A549 (cell line): ENCODE data around the gene RBM44. TPM values are rescaled to one million over a fixed set of nuclear protein-coding genes. Genes with fewer than 3 reads are reported as not detected.
A peak's percentile ranks its signal among the peaks of the same experiment; 100 is the strongest.

Source experiments
- ATAC-seq, 2 experiments: fragments of 200-7000 bp in 1 of 2; fragments of >200 bp in 1 of 2; cut with Nextera tagmentation in 1 of 2; cut with Tn5 transposase in 1 of 2; 3 replicates each; pipeline versions ENCODE4 v1.8.0 to v1.9.1; 2018 to 2020; ENCODE audit warnings: mild to moderate bottlenecking in 1 of 2, moderate library complexity in 1 of 2
- CTCF ChIA-PET: fragments of 300-600 bp; sonication (Branson Sonifier 250); formaldehyde crosslinking; extraction: SDS; loops from one replicate; lab custom pipeline; 2021; ENCODE audit warnings: antibody characterized with exemption, inconsistent platforms; lab: Yijun Ruan, JAX
- POLR2A ChIA-PET: fragments of 350-600 bp; formaldehyde crosslinking; extraction: SDS; loops from one replicate; lab custom pipeline; 2021; ENCODE audit warnings: antibody characterized with exemption, inconsistent platforms; lab: Yijun Ruan, JAX
- DNase-seq, 2 experiments: peaks; one replicate each; pipeline versions ENCODE4 v3.0.0 to v3.0.0-alpha.2; 2011 to 2016; ENCODE audit warnings: low read depth in 1 of 2, low spot score in 1 of 2
- FAIRE-seq: peaks from 2 replicates; lab custom pipeline; 2011; peaks lifted over from hg19 to GRCh38; lab: Jason Lieb, UNC
- H3K27ac ChIP-seq, 2 experiments: fragments of >200 bp; sonication (Bioruptor Twin); formaldehyde crosslinking; 3 replicates each; pipeline ENCODE4 v1.5.1; 2016 to 2017
- H3K4me1 ChIP-seq: fragments of >200 bp; sonication (Bioruptor Twin); formaldehyde crosslinking; 3 replicates; pipeline ENCODE4 v1.6.1; 2016
- H3K4me2 ChIP-seq: fragments of >200 bp; sonication (Bioruptor Twin); formaldehyde crosslinking; 3 replicates; pipeline ENCODE4 v1.6.1; 2016
- H3K4me3 ChIP-seq: fragments of >200 bp; sonication (Bioruptor Twin); formaldehyde crosslinking; 3 replicates; pipeline ENCODE4 v1.5.1; 2016
- H3K9me3 ChIP-seq: fragments of >200 bp; sonication (Bioruptor Twin); formaldehyde crosslinking; 3 replicates; pipeline ENCODE4 v1.6.1; 2016
- CBX2 ChIP-seq: fragments of 200-600 bp; sonication (generic); IDR thresholded peaks from 2 replicates; pipeline ENCODE4 v1.6.1; 2016; ENCODE audit warnings: low read depth, mild to moderate bottlenecking, borderline replicate concordance
- CTCF ChIP-seq: fragments of >200 bp; sonication (Bioruptor Twin); formaldehyde crosslinking; IDR thresholded peaks from 3 replicates; pipeline ENCODE4 v1.5.1; 2016
- EHMT2 ChIP-seq: fragments of 200-600 bp; sonication (generic); IDR thresholded peaks from 2 replicates; pipeline ENCODE4 v1.6.1; 2016; ENCODE audit warnings: antibody characterized with exemption, low read depth, mild to moderate bottlenecking, moderate library complexity
- EP300 ChIP-seq, 2 experiments: fragments of >200 bp; sonication (Bioruptor Twin); formaldehyde crosslinking; IDR thresholded peaks; 2 replicates in 1 of 2; 3 replicates in 1 of 2; pipeline ENCODE4 v1.6.1; 2016 to 2017
- FOSB ChIP-seq: fragments of 250-450 bp; sonication (Bioruptor Pico); IDR thresholded peaks from 2 replicates; pipeline ENCODE4 v1.5.0; 2020; ENCODE audit warnings: mild to moderate bottlenecking, moderate library complexity
- FOXS1 ChIP-seq: fragments of 250-450 bp; sonication (Bioruptor Pico); IDR thresholded peaks from 2 replicates; pipeline ENCODE4 v1.5.0; 2020; ENCODE audit warnings: mild to moderate bottlenecking, moderate library complexity
- HDAC2 ChIP-seq: fragments of 200-600 bp; sonication (generic); IDR thresholded peaks from 2 replicates; pipeline ENCODE4 v1.6.1; 2016
- HEYL ChIP-seq: fragments of 250-450 bp; sonication (Bioruptor Pico); IDR thresholded peaks from 2 replicates; pipeline ENCODE4 v1.8.0; 2021; ENCODE audit warnings: mild to moderate bottlenecking, moderate library complexity
- JUNB ChIP-seq: fragments of >200 bp; sonication (Bioruptor Twin); formaldehyde crosslinking; IDR thresholded peaks from 2 replicates; pipeline ENCODE4 v1.6.1; 2016
- KDM5A ChIP-seq: fragments of 200-600 bp; sonication (generic); IDR thresholded peaks from 2 replicates; pipeline ENCODE4 v1.6.1; 2016; ENCODE audit warnings: antibody characterized with exemption, mild to moderate bottlenecking
- MAFK ChIP-seq: fragments of 450-650 bp; IDR thresholded peaks from 2 replicates; pipeline ENCODE4 v1.6.1; 2014; ENCODE audit not compliant: partially characterized antibody
- NFE2L2 ChIP-seq: fragments of 150-350 bp; conservative IDR thresholded peaks from 2 replicates; pipeline ENCODE4 v1.6.1; 2014; ENCODE audit warnings: low read length
- POLR2AphosphoS2 ChIP-seq: conservative IDR thresholded peaks from 2 replicates; pipeline ENCODE4 v1.6.1; 2012; ENCODE audit warnings: low read length, improper control_type of control experiment, inconsistent platforms
- RARB ChIP-seq: fragments of 250-450 bp; sonication (Bioruptor Pico); IDR thresholded peaks from 2 replicates; pipeline ENCODE4 v1.8.0; 2021; ENCODE audit warnings: mild to moderate bottlenecking, moderate library complexity
- RCOR1 ChIP-seq: fragments of 150-350 bp; IDR thresholded peaks from 2 replicates; pipeline ENCODE4 v1.6.1; 2014; ENCODE audit warnings: antibody characterized with exemption, low read length, low read depth
- RFX5 ChIP-seq: fragments of 450-650 bp; IDR thresholded peaks from 2 replicates; pipeline ENCODE4 v1.7.1; 2014; ENCODE audit warnings: antibody characterized with exemption, mild to moderate bottlenecking, moderate library complexity
- SMC3 ChIP-seq: fragments of >200 bp; sonication (Bioruptor Twin); formaldehyde crosslinking; IDR thresholded peaks from 3 replicates; pipeline ENCODE4 v1.6.1; 2018; ENCODE audit warnings: inconsistent platforms
- TFCP2L1 ChIP-seq: fragments of 250-450 bp; sonication (Bioruptor Pico); IDR thresholded peaks from 2 replicates; pipeline ENCODE4 v1.5.0; 2021; ENCODE audit warnings: mild to moderate bottlenecking
- TP53 ChIP-seq: fragments of 250-450 bp; sonication (Bioruptor Pico); IDR thresholded peaks from 2 replicates; pipeline ENCODE4 v1.5.0; 2021; ENCODE audit warnings: mild to moderate bottlenecking, moderate library complexity
- ZC3H11A ChIP-seq: fragments of 450-650 bp; IDR thresholded peaks from 2 replicates; pipeline ENCODE4 v1.6.1; 2014; ENCODE audit warnings: antibody characterized with exemption, mild to moderate bottlenecking
- ZFP36 ChIP-seq: fragments of 450-650 bp; IDR thresholded peaks from 2 replicates; pipeline ENCODE4 v1.6.1; 2014; ENCODE audit warnings: borderline replicate concordance; ENCODE audit not compliant: partially characterized antibody
- ZNF302 ChIP-seq: fragments of 250-450 bp; sonication (Bioruptor Pico); IDR thresholded peaks from 2 replicates; pipeline ENCODE4 v1.9.0; 2021; ENCODE audit warnings: inconsistent platforms, mild to moderate bottlenecking, moderate library complexity
- ZSCAN20 ChIP-seq: fragments of 250-450 bp; sonication (Bioruptor Pico); IDR thresholded peaks from 2 replicates; pipeline ENCODE4 v1.8.0; 2022; ENCODE audit warnings: mild to moderate bottlenecking, moderate library complexity
- WGBS: methylation state at CpG from one replicate; pipeline ENCODE4 v1.1.6; 2017; ENCODE audit errors: missing lambda C conversion rate; 5-methylcytosine and 5-hydroxymethylcytosine counted together
- polyA plus RNA-seq, 4 experiments: library from polyadenylated mRNA; depleted of rRNA in 3 of 4; stranded (reverse); fragments of >200 nt; fragmentation: RNase III in 1 of 4; extraction: RNeasy Plus Mini Kit Qiagen cat#74134 plus additional on column Dnase treatment in 1 of 4; gene quantifications; 2 replicates in 3 of 4; 3 replicates in 1 of 4; pipeline ENCODE4 v1.2.3, GENCODE V29; 2011 to 2017
- TF ChIP-seq, protein P1 (sequence below): fragments of 250-450 bp; sonication (Bioruptor Pico); IDR thresholded peaks from 2 replicates; pipeline ENCODE4 v1.5.0; 2020; ENCODE audit warnings: low read depth, mild to moderate bottlenecking, moderate library complexity

The RBM44 gene
- polyA plus RNA-seq, 2 of the 4 experiments (the other 2 are of a cell fraction), result 0.30 to 0.87 TPM

DNA sequence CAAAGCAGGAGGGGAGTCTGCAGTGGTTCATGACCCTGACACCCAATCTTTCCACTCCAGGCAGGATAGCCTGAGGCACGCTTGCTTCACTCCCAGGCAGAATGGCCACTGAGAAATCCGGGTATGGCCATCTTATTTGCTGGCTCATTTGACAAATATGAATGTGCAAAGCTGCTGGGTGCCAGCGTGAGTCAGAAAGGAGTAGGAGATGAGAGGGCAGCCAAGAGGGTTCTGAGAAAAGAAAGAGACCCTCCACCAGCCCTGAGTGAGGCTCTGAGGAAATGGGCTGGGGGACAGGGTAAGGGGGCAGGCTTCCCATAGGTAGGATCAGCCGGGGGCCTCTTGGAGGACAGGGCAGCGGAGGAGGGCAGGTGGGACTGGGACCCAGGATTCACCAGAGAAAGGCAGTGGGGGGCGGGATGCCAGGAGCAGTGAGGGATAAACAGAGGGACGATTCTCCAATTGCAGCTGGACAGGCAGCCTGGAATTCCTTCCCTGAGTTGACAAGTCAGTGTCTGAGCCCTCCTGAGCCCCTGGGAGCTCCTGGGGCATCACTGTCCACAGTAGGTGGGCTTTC lies 76.1 kb downstream of the RBM44 start (continued):
- no peak for TF ChIP-seq NFE2L2
- no peak for TF ChIP-seq ZSCAN20 (CRISPR knock-in tag)
- no peak for TF ChIP-seq TP53 (CRISPR knock-in tag)
- no peak for TF ChIP-seq ZNF302 (CRISPR knock-in tag)
- no peak for TF ChIP-seq CBX2
- TF ChIP-seq FOXS1, result no peak
- TF ChIP-seq ZFP36, result no peak

DNA sequence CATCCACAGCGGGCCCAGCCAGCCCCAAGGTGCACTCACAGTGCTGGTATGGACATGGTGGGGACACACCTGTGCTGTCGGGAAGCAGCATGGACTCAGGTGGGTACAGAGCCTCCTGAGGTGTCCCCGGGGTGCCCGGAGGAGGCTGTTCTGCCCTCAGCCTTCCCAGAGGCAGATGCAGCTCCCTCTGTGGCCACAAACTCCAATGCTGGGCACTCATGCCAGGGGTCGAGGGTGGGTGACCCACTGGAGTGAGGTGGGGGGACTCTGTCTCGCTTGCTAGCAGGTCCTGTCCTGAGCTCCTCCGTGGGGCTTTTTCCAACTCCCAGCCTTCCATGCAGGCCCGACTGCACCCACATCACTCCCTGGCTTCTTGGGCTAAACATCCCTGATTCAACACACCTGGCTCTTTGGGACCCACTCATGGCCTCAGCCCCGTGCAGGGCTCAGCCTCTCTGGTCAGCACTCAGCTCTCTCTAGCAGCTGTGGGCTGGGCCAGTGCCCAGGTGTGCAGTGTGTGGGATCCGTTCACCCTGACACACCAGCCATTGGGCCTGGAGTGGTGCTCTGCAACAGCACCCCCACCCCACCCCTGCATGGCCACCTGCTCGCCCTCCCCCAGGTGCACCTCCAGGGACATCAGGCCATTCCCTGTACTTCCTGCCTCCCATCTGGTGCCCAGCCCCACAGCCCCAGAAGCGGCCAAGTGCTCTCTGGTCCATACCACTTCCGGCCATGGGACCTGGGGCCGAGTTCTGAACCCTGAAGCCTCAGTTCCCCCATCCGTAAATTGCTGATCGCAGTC lies 76.9 kb downstream of the RBM44 start:
- CTCF ChIA-PET, result interaction anchor here (0.6 to 2.1 kb wide), 3 partner anchors 11 to 17 kb away, joined by 3 to 5 read pairs (median 3); no protein-coding TSS in a partner anchor
- H3K4me3 ChIP-seq, result no peak overlapping the region
- DNase-seq (no peak), FAIRE-seq (no peak)
- H3K9me3 ChIP-seq, result no peaks in the 10 kb centered on the region
- H3K27ac ChIP-seq, result peak overlapping the region; percentile 50 to 83; a peak in 5 of 6 replicates
- 83% methylated on average over 8 of the region's 16 CpGs for WGBS
- TF ChIP-seq MAFK (no peak), ZFP36 (no peak), SMC3 (no peak), RFX5 (no peak), POLR2AphosphoS2 (no peak), HEYL (CRISPR knock-in tag) (no peak), RCOR1 (no peak)
- TF ChIP-seq, protein P1, sequence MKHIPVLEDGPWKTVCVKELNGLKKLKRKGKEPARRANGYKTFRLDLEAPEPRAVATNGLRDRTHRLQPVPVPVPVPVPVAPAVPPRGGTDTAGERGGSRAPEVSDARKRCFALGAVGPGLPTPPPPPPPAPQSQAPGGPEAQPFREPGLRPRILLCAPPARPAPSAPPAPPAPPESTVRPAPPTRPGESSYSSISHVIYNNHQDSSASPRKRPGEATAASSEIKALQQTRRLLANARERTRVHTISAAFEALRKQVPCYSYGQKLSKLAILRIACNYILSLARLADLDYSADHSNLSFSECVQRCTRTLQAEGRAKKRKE (CRISPR knock-in tag), result no peak
- TF ChIP-seq, all 56 proteins: peak for 0
- POLR2A ChIA-PET, result no interaction called here
- Histone ChIP-seq H3K4me2 (peak overlapping the region; percentile 65), H3K4me1 (peaks cover 21% of the 10 kb centered on the region)
- no peak; a peak in 1 of 6 replicates for ATAC-seq

GRCh38 chr2:237876061-237876526 lies 77.5 kb downstream of the RBM44 start:
- WGBS, result 88% methylated on average over 10 of the region's 14 CpGs
- CTCF ChIA-PET, result interaction anchor here (1.1 to 2.1 kb wide), 2 partner anchors 11 to 18 kb away, joined by 3 to 5 read pairs; no protein-coding TSS in a partner anchor
- DNase-seq, result no peak
- no peak for FAIRE-seq
- Histone ChIP-seq H3K4me1 (peaks cover 21% of the 10 kb centered on the region), H3K27ac (peak overlapping the region in 1 of 2 experiments; percentile 83; a peak in 2 of 6 replicates), H3K4me3 (no peak overlapping the region), H3K4me2 (no peak overlapping the region), H3K9me3 (no peaks in the 10 kb centered on the region)
- POLR2A ChIA-PET, result no interaction called here
- ATAC-seq, result no peak
- TF ChIP-seq RCOR1 (no peak), ZC3H11A (no peak), FOSB (CRISPR knock-in tag) (no peak), RARB (no peak), CTCF (no peak), HDAC2 (no peak), EP300 (IDR thresholded peaks at IDR 0.05) (no peak), TFCP2L1 (no peak), NFE2L2 (no peak), KDM5A (no peak), JUNB (no peak), EHMT2 (no peak)
